ENCODE data around the gene FYB2.

GRCh38 chr1:56726706-56727105, 92.5 kb downstream of the FYB2 start:
- TF ChIP-seq POLR2A (IDR thresholded peaks at IDR 0.05; ENCODE audit: extremely low read depth, insufficient read length): no peak
- TF ChIP-seq CTCF (IDR thresholded peaks at IDR 0.05; ENCODE audit: low read depth, low read length): no peak
- TF ChIP-seq MAX (IDR thresholded peaks at IDR 0.05; ENCODE audit: low read depth, low read length): no peak
- TF ChIP-seq MYC (IDR thresholded peaks at IDR 0.05; ENCODE audit: low read depth, low read length): no peak
